Bronchial epithelial cell (primary cell): ENCODE results near the gene NTSR1. TPM values are rescaled to one million over a fixed set of nuclear protein-coding genes. Genes with fewer than 3 reads are reported as not detected.
A peak's percentile ranks its signal among the peaks of the same experiment; 100 is the strongest.

ENCODE experiments used
- DNase-seq: peaks from one replicate; pipeline ENCODE4 v3.0.0-alpha.2; 2010; ENCODE audit warnings: low read depth
- FAIRE-seq: peaks from 2 replicates; lab custom pipeline; 2011; peaks lifted over from hg19 to GRCh38; lab: Jason Lieb, UNC
- H3K27me3 ChIP-seq: 2 replicates; pipeline ENCODE4 v1.5.1; 2011; ENCODE audit warnings: low read length; ENCODE audit not compliant: control insufficient read depth, insufficient read depth
- H3K36me3 ChIP-seq: 2 replicates; pipeline ENCODE4 v1.5.1; 2011; ENCODE audit warnings: low read length; ENCODE audit not compliant: control insufficient read depth, insufficient read depth
- H3K4me3 ChIP-seq: 2 replicates; pipeline ENCODE4 v1.5.1; 2011; ENCODE audit warnings: mild to moderate bottlenecking, low read depth, low read length, control low read depth
- CTCF ChIP-seq: IDR thresholded peaks from 2 replicates; pipeline ENCODE4 v1.5.1; 2011; ENCODE audit warnings: mild to moderate bottlenecking, moderate library complexity, low read length, control low read depth, inconsistent platforms; ENCODE audit not compliant: insufficient read depth, severe bottlenecking
- total RNA-seq: library from RNA; depleted of rRNA; stranded (reverse); fragments of >200 nt; gene quantifications from 2 replicates; pipeline ENCODE4 v1.2.1, GENCODE V29; 2014

The NTSR1 gene
- total RNA-seq, 1 donor from 2014 or later, result not detected

- no peak overlapping the region for H3K4me3 ChIP-seq
- no peaks in the 10 kb centered on the region for H3K27me3 ChIP-seq
- no peaks in the 10 kb centered on the region for H3K36me3 ChIP-seq
- DNase-seq, result no peak
- FAIRE-seq, result no peak
- no peak for TF ChIP-seq CTCF
Observed at GRCh38 chr20:62775206-62775605, 66.6 kb downstream of the NTSR1 start.

GRCh38 chr20:62776035-62776691, 67.5 kb downstream of the NTSR1 start:
- Histone ChIP-seq H3K36me3 (no peaks in the 10 kb centered on the region), H3K4me3 (no peak overlapping the region), H3K27me3 (no peaks in the 10 kb centered on the region)
- no peak for TF ChIP-seq CTCF
- FAIRE-seq, result no peak
- DNase-seq, result no peak

GRCh38 chr20:62776692-62777527, 68.3 kb downstream of the NTSR1 start:
- DNase-seq (peak; percentile 41), FAIRE-seq (no peak)

GRCh38 chr20:62777528-62777830, 68.8 kb downstream of the NTSR1 start:
- DNase-seq (no peak), FAIRE-seq (no peak)
- Histone ChIP-seq H3K27me3 (no peaks in the 10 kb centered on the region), H3K36me3 (no peaks in the 10 kb centered on the region), H3K4me3 (no peak overlapping the region)
- TF ChIP-seq CTCF, result no peak

More at GRCh38 chr20:62776692-62777527, 68.3 kb downstream of the NTSR1 start:
- Histone ChIP-seq H3K4me3 (no peak overlapping the region), H3K27me3 (no peaks in the 10 kb centered on the region), H3K36me3 (no peaks in the 10 kb centered on the region)
- TF ChIP-seq CTCF, result no peak

- Histone ChIP-seq H3K27me3 (no peaks in the 10 kb centered on the region), H3K4me3 (no peak overlapping the region), H3K36me3 (no peaks in the 10 kb centered on the region)
- TF ChIP-seq CTCF, result no peak
- DNase-seq (no peak), FAIRE-seq (no peak)
Observed at GRCh38 chr20:62778058-62778457, 69.4 kb downstream of the NTSR1 start.
